GM19397 (cell line): ENCODE data around the gene IL25.
"Not testable (repeated sequence)": the region's sequence is repeated elsewhere in the genome, so short reads cannot be mapped to it uniquely, and the experiment has no call there.

Experiments
- ATAC-seq: cut with Tn5 transposase; IDR thresholded peaks from one replicate; pipeline ENCODE4 v1.9.1; 2021; ENCODE audit warnings: mild to moderate bottlenecking, moderate library complexity; ENCODE audit not compliant: unreplicated experiment

IL25 gene

GRCh38 chr14:23372509-23372908, at the start of gene IL25:
TSS of gene IL25 (plus strand) at chr14:23372809.
- ATAC-seq = no peak

- no peak for ATAC-seq
Observed at GRCh38 chr14:23323838-23324454, 48.7 kb upstream of the IL25 start.

GRCh38 chr14:23324455-23324846, 48.2 kb upstream of the IL25 start:
- no peak for ATAC-seq

- no peak for ATAC-seq
Observed at GRCh38 chr14:23324993-23325392, 47.6 kb upstream of the IL25 start.

- ATAC-seq = not testable (repeated sequence)
Observed at GRCh38 chr14:23325746-23326145, 46.9 kb upstream of the IL25 start.

GRCh38 chr14:23326491-23327332, 45.9 kb upstream of the IL25 start:
- no peak for ATAC-seq

GRCh38 chr14:23327947-23328744, 44.5 kb upstream of the IL25 start:
- ATAC-seq = no peak

- ATAC-seq = no peak
Observed at GRCh38 chr14:23335623-23336022, 37.0 kb upstream of the IL25 start.

GRCh38 chr14:23339506-23340268, 32.9 kb upstream of the IL25 start:
- no peak for ATAC-seq

- ATAC-seq = no peak
Observed at GRCh38 chr14:23344481-23344880, 28.1 kb upstream of the IL25 start.

- ATAC-seq = no peak
Observed at GRCh38 chr14:23345987-23346692, 26.5 kb upstream of the IL25 start.

- ATAC-seq = no peak
Observed at GRCh38 chr14:23346693-23347405, 25.8 kb upstream of the IL25 start.

- ATAC-seq = no peak
Observed at GRCh38 chr14:23347406-23348296, 25.0 kb upstream of the IL25 start.

GRCh38 chr14:23348297-23348655, 24.3 kb upstream of the IL25 start:
- no peak for ATAC-seq

GRCh38 chr14:23349156-23349845, 23.3 kb upstream of the IL25 start:
- ATAC-seq = no peak

GRCh38 chr14:23351681-23352505, 20.7 kb upstream of the IL25 start:
- no peak for ATAC-seq
